ENCODE data around the gene PTPRN2. TPM values are rescaled to one million over a fixed set of nuclear protein-coding genes. Genes with fewer than 3 reads are reported as not detected.

Gene PTPRN2
- total and polyA plus RNA-seq, 2 donors (not counting 3 experiments of a cell fraction or from before 2014, with no cell fraction given) = 0.62 to 0.88 TPM

- H3K4me2 ChIP-seq (ENCODE audit: insufficient read depth, low read length) = no peak overlapping the region
- no peak overlapping the region for H3K4me3 ChIP-seq (replicated peaks in 1 of 3; ENCODE audit: insufficient read depth in 1 of 3, low read depth in 1 of 3, low read length in 3 of 3)
- H3K9me3 ChIP-seq (replicated peaks; ENCODE audit: control insufficient read depth, insufficient read depth, low read length) = no peaks in the 10 kb centered on the region
- no peaks in the 10 kb centered on the region for H3K27me3 ChIP-seq (ENCODE audit: control insufficient read depth in 2 of 2, insufficient read depth in 2 of 2, low read length in 2 of 2)
- dilution Hi-C loops (cut with MboI; ENCODE audit: extremely low pct_ligation_motif_present, low sequenced_read_pairs) (no loop called here), intact Hi-C loops (cut with micrococcal nuclease) (no loop called here)
- DNase-seq (ENCODE audit: low read depth, low spot score) = no peak
- H4K20me1 ChIP-seq (replicated peaks; ENCODE audit: control insufficient read depth, extremely low read depth, insufficient read depth, low read length) = no peaks in the 10 kb centered on the region
- no peaks in the 10 kb centered on the region for H3K9me1 ChIP-seq (replicated peaks; ENCODE audit: control insufficient read depth, extremely low read depth, insufficient read depth, low read length)
- H3K4me1 ChIP-seq (ENCODE audit: control insufficient read depth, extremely low read depth, insufficient read depth, low read length) = no peaks in the 10 kb centered on the region
- H3K9ac ChIP-seq (replicated peaks; ENCODE audit: extremely low read depth, insufficient read depth, low read length) = no peak overlapping the region
- CTCF ChIA-PET = no interaction called here
- no peaks in the 10 kb centered on the region for H3K79me2 ChIP-seq (ENCODE audit: control insufficient read depth, insufficient read depth, low read length)
- no peaks in the 10 kb centered on the region for H3K36me3 ChIP-seq (ENCODE audit: control insufficient read depth in 2 of 2, extremely low read depth in 1 of 2, insufficient read depth in 2 of 2, low read length in 2 of 2)
- POLR2A ChIA-PET = no interaction called here
- H3K27ac ChIP-seq (ENCODE audit: insufficient read depth, low read depth, low read length) = no peak overlapping the region
- BruUV-seq (replicated peaks) = no TSS peak
- no peak for FAIRE-seq
- H2AFZ ChIP-seq (ENCODE audit: low read depth, low read length) = no peak overlapping the region
- TF ChIP-seq JUN (IDR thresholded peaks at IDR 0.05; ENCODE audit: borderline replicate concordance, insufficient read depth, insufficient read length, low read depth) = no peak
- TF ChIP-seq CTCF (IDR thresholded peaks at IDR 0.05; ENCODE audit: extremely low read depth in 1 of 2, insufficient read depth in 1 of 2, low read depth in 1 of 2, low read length in 2 of 2) = no peak
- no peak for TF ChIP-seq FOS (IDR thresholded peaks at IDR 0.05; ENCODE audit: borderline replicate concordance, insufficient read depth, low read length)
- no peak for TF ChIP-seq POLR2AphosphoS5 (IDR thresholded peaks at IDR 0.05; ENCODE audit: insufficient read depth, low read depth, low read length)
- TF ChIP-seq GATA2 (IDR thresholded peaks at IDR 0.05; ENCODE audit: insufficient read depth, insufficient read length, low read depth, low read length) = no peak
- TF ChIP-seq EZH2 (IDR thresholded peaks at IDR 0.05; ENCODE audit: borderline replicate concordance, low read depth, low read length, severe bottlenecking) = no peak
- no peak for TF ChIP-seq MYC (IDR thresholded peaks at IDR 0.05; ENCODE audit: low read depth, low read length)
- TF ChIP-seq POLR2A (IDR thresholded peaks at IDR 0.05; ENCODE audit: low read depth, low read length) = no peak
- TF ChIP-seq MAX (IDR thresholded peaks at IDR 0.05; ENCODE audit: insufficient read depth, insufficient read length) = no peak
These were observed 702.5 kb downstream of the PTPRN2 start for GRCh38 chr7:157885140-157885539.

Measured in endothelial cell of umbilical vein (primary cell).